NCI-H1105 (cell line): ENCODE measurements around the gene EIPR1.

ENCODE experiments used
- DNase-seq: peaks from one replicate; lab custom pipeline; 2025; lab: John Stamatoyannopoulos, UW

Gene EIPR1

DNA sequence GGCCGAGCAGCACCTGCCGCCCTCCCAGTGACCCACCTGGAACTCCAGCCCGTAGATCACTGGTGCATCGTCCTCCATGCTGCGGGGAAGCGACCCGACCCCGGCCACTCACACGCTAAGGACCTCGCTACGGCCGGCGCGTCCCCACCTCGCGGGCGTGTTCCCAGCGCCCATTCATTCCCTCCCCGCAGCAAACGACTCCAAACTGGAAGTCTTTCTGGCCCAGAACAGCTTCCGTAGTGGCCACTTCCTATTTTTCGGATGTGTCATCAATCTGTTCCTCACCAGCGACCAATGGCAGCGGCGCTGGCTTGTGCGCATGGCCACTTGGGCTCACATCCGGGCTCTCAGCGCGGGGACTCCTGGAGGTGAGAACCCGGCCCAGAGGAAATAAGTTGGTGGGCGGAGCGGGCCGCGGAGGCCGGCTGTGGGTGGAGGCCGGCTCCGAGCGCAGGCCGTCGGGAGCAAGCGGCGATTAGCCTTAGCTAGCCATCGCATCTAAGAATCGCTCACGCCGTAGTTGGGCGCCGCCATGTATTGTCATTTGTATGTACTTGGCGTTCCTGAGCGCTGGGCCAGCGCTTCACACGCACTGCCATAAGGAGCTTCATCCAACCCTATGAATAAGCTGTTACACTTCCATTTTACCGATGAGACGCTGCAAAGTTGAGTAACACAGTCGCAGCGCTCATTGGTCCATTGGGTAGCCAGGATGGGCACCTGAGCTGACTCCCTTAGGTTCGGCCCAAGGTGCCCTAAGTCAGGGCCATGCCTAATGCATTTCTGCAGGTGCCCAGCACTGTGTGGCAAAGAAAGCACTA lies at the start of gene EIPR1:
EIPR1 (minus strand) TSS at position 207 of the 821 bp plus-strand sequence; CDS start at position 78, 129 bp downstream.
- DNase-seq, result peak; percentile 93

- no peak for DNase-seq
Observed at GRCh38 chr2:3427272-3427671, 49.7 kb upstream of the EIPR1 start.

- no peak for DNase-seq
Observed at GRCh38 chr2:3426615-3427014, 49.0 kb upstream of the EIPR1 start.

DNA sequence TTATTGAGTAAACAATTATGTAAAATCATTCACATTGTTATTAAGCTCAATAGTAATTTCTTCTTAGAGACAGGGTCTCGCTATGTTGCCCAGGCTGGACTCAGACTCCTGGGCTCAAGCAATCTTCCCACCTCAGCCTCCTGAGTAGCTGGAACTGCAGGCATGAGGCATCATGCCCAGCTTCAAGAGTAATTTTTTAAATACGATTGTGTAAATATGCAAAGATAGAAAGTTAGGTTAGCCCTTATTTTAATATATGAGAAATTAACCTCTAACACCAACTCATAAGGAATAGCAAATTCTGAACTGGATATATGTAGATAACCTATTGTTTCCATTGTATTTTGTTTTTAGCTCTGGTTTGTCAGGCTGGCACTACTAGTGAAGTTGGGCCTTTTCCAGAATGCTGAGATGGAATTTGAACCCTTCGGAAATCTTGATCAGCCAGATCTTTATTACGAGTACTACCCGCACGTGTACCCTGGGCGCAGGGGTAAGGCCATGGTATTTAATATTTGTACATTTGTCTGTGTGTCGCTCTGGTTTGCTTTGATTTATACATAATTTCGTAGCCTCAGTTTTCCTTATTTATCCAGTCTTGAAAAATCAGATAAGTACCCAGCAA lies 46.7 kb upstream of the EIPR1 start:
- no peak for DNase-seq

- DNase-seq, result peak; percentile 5
Observed at GRCh38 chr2:3423492-3424170, 46.0 kb upstream of the EIPR1 start.

DNA sequence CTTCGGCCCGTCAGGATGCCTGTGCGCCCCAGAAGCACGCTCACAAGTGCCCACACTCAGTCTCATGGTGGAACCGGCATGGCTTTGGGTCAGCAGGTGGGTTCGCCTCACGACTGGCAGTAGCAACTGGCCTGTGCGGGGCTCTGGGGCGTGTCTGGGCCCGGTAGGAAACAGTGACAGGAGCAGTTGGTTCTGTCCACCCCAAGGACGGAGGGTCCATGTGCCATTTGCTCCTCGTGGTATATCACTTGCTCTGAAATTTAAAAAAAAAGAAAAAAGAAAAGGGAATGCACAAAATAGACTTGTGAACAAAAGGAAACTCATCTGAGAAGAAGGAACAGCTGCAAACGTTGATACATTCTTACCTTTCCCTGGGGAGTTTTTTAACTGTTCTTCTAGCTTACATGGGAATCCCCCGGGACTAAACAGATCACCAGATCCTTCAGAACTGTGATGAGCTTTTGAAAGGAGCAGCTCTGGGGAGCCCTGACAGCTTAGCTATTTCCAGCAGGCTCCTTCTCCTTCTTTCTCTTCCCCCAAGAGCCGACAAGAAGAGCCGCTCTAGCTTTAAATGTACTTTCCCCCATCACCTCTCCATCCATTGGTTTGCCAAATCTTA lies 44.7 kb upstream of the EIPR1 start:
- no peak for DNase-seq

GRCh38 chr2:3421580-3421979 lies 44.0 kb upstream of the EIPR1 start:
- DNase-seq, result no peak

DNA sequence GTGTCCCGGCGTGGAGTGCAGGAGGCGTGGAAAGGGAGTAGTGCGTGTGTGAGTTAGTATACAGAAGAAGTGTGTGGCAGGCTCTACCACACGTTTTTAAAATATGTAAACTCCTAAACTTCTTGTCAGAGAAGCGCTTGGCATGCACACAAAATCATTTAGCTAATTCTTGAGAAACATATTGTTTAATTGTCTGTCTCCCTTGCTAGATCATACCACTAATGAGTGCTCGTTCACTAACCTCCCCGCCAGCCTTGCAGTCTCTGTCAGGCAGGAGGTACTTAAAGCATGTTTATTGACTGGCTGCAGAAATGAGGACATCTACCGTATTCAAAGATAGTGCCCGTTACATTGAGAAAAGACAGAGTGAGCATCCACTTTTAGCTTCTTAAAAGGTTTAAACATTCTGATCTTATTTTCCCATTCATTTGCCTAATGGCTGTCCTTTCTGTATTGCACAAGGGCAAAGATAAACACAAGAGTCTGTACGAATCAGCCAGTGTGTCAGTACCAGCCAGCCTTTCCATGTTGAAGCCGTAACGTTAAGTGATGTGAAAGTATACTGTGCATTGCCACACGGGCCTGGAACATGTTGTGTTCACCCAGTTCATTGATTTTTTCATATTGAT lies 43.3 kb upstream of the EIPR1 start:
- DNase-seq, result no peak

DNA sequence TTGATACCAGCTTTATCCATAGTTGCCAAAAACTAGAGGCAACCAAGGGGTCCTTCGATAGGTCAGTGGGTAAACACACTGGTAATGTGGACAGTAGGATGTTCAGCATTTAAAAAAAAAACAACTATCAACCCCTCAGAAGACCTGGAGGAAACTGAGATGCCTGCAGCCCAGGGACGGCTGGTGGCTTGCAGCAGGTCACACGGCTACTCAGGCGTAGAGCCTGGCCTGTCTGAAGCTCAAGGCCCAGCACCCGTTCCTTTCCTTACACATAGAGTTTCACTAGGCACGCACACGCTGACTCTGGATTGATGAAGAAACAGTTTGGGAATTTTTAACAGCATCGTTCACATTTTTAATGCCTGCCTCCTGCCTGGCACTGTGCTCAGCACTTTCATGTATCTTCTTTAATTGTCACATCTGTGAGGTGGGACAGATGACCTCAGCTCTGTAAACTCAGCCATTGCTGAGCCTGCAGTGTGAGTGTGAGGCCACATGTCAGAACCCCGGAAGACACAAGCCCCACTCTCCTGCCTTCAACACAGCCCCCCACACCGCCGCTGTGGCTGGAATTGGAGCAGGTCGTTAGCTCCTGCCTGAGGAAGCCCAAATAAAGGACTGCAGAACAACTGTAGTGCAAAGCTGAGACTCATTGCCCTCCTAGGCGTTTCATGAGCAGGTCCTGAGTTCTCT lies 42.6 kb upstream of the EIPR1 start:
- DNase-seq, result no peak

- no peak for DNase-seq
Observed at GRCh38 chr2:3418766-3419404, 41.3 kb upstream of the EIPR1 start.

DNA sequence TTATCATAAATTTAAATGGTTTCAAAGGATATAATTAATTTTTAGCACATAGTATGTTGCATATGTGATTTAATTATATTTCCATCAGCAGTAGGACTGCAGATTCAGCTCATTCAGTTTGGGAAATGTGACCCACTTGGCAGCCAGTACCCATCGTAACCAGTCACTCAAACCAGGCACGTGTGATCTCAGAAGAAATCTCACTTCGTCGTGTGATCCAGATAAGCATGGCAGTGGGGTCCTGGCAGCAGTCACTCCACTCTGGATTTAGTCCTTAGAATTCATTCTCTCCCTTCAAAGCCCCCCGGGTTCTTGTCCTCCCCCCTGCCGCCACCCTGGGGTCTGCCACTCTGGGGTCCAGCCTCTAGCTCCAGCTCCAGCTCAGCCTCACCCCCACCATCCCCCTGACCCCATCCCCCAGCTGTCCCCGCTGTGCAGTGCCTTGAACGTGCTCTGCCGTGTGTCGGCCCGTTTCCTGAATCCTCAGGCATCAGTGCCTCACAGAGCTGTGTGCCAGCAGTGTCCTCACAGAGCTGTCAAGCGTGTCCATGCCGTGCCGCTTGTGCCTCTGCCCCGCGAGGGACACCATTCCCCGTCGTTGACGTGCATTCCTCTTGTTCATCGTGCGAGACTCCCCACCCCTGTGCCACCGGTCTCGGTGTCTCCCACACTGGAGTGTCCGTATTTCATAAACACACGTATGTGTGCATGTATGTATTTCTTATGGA lies 36.7 kb upstream of the EIPR1 start:
- no peak for DNase-seq

- DNase-seq, result no peak
Observed at GRCh38 chr2:3413697-3414096, 36.1 kb upstream of the EIPR1 start.

- no peak for DNase-seq
Observed at GRCh38 chr2:3411103-3411502, 33.5 kb upstream of the EIPR1 start.

DNA sequence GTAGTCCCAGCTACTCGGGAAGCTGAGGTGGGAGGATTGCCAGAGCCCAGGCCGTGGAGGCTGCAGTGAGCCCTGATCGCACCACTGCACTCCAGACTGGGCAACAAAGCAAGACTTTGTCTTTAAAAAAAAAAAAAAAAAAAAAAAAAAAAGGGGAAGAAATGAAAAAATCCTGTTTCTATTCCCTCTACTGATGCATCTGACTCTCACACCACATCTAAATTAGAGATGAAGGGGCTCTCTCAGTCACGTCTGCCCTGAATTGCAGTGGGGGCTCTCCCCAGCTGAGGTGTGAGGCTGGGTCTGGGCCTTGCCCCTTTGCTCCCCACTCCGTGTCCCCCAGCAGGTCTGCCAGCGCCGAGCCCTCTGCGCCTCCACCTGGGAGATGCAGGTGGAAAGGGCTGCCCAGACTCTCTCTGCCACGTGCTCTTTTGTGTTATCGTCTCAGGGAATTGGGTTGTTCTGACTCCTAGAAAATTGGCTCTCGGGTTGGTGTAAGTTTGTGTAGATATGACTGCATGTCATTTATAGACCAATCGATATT lies 32.1 kb upstream of the EIPR1 start:
- no peak for DNase-seq

DNA sequence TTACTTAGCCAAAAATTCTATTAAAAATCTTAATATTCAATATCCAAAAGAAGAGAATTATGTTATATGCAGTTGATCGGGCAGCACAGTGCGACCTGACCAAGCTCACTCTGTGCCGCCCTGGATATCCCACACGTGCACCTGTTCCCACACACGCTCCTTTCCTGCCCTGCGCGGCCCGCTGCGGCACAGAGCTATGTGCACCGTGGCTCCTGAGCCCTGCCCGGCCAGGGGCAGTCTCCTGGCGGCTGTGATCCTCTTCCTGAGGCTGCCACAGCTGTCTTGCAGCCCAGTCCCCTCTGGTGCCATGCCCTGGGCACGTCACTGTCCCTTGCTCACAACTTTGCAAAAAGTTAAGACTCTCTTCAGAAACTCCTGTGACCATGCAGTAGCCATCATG lies 31.2 kb upstream of the EIPR1 start:
- DNase-seq, result no peak

DNA sequence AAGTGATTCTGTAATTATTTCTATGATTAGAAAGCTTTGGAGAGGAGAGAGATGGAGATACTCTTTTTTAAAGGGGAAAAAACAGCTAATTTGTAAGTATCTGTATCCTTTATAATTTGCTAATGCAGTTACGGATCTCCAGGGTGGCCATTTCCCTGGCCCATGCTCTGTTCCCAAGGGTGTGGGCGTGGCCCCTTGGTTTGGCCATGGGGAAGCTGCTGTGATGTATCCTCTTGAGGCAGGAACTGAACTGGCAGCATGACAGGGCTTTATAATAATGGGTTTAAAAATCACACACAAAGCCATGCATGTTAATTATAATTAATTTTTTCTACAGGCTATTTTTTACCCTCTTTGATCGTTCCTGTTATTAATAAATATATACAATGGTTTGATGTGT lies 28.9 kb upstream of the EIPR1 start:
- no peak for DNase-seq

DNA sequence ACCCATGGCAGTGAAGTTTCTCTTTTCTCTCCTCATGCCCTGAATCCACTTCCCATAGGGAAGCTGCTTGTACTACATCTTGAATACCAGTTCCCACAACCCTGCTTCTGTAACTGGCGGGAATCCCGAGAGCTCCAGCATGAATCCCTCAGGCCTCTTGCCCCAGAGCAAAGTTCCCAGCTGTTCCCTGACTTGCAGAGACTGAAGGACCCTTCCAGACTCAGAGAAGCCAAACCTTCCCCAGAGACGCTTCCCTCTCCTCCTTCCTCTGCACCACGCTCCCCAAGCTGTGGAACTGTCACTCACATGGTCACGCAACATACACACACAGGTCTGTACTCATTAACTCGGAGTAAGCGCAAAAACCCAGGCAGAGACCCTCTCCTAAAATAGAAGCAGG lies 28.3 kb upstream of the EIPR1 start:
- DNase-seq, result no peak

DNA sequence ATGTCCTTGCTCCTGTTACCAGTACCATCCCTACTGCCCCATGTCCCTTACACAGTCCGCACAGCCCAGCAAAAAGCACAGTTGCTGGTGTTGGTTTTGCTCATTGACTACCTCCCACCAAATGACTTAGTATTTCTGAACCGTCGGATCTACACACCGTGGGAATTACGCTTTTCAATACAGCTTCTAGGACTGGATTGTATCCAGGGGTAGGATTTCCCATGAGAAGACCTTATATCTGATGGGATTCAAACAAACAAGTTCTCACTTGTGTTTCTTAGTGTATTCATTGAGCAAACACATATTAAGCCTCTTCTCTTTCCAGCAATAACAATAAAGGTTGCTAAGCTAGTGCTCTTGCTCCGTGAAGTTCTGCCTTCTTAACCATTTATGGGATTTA lies 27.7 kb upstream of the EIPR1 start:
- DNase-seq, result no peak

- no peak for DNase-seq
Observed at GRCh38 chr2:3404349-3404894, 26.8 kb upstream of the EIPR1 start.
